WERI-Rb-1 (cell line): Measurements from ENCODE around the gene PLAC9.

Experiments
- DNase-seq: peaks from one replicate; pipeline ENCODE4 v3.0.0-alpha.2; 2020
- H3K27ac ChIP-seq: fragments of 250-450 bp; sonication (Bioruptor Pico); 2 replicates; pipeline ENCODE4 v1.5.1; 2020; ENCODE audit warnings: mild to moderate bottlenecking, moderate library complexity
- H3K27me3 ChIP-seq: fragments of 250-450 bp; sonication (Bioruptor Pico); 2 replicates; pipeline ENCODE4 v1.5.1; 2021; ENCODE audit warnings: mild to moderate bottlenecking, low read depth, moderate library complexity; ENCODE audit not compliant: insufficient read depth, severe bottlenecking
- H3K36me3 ChIP-seq: fragments of 250-450 bp; sonication (Bioruptor Pico); 2 replicates; pipeline ENCODE4 v1.5.1; 2020; ENCODE audit warnings: mild to moderate bottlenecking, moderate library complexity
- H3K4me3 ChIP-seq: 2 replicates; pipeline ENCODE4 v1.5.1; 2011; ENCODE audit warnings: low read depth, mild to moderate bottlenecking, control low read depth, low read length
- H3K9me3 ChIP-seq: fragments of 250-450 bp; sonication (Bioruptor Pico); 2 replicates; pipeline ENCODE4 v1.5.1; 2021; ENCODE audit warnings: mild to moderate bottlenecking, moderate library complexity; ENCODE audit not compliant: severe bottlenecking
- CTCF ChIP-seq: IDR thresholded peaks from 2 replicates; pipeline ENCODE4 v1.5.1; 2011; ENCODE audit warnings: low read depth, mild to moderate bottlenecking, control low read depth, inconsistent platforms, low read length

Gene PLAC9

GRCh38 chr10:80168679-80169380 is 36.3 kb downstream of the PLAC9 start:
- H3K27me3 ChIP-seq, result no peaks in the 10 kb centered on the region
- H3K9me3 ChIP-seq, result no peaks in the 10 kb centered on the region
- no peak overlapping the region for H3K4me3 ChIP-seq
- TF ChIP-seq CTCF, result no peak
- peaks cover 10% of the 10 kb centered on the region for H3K36me3 ChIP-seq
- DNase-seq, result no peak
- no peak overlapping the region for H3K27ac ChIP-seq

GRCh38 chr10:80170026-80170425 is 37.5 kb downstream of the PLAC9 start:
- DNase-seq, result no peak
- Histone ChIP-seq H3K36me3 (peaks cover 6% of the 10 kb centered on the region), H3K27me3 (no peaks in the 10 kb centered on the region), H3K27ac (no peak overlapping the region), H3K4me3 (no peak overlapping the region), H3K9me3 (no peaks in the 10 kb centered on the region)
- no peak for TF ChIP-seq CTCF

GRCh38 chr10:80170641-80171040 is 38.1 kb downstream of the PLAC9 start:
- DNase-seq, result no peak
- TF ChIP-seq CTCF, result no peak
- Histone ChIP-seq H3K27me3 (no peaks in the 10 kb centered on the region), H3K27ac (no peak overlapping the region), H3K4me3 (no peak overlapping the region), H3K9me3 (no peaks in the 10 kb centered on the region), H3K36me3 (peaks cover 5% of the 10 kb centered on the region)

GRCh38 chr10:80171248-80171660 is 38.7 kb downstream of the PLAC9 start:
- Histone ChIP-seq H3K36me3 (peaks cover 5% of the 10 kb centered on the region; the same call in 1 of the 2 replicates), H3K27ac (no peak overlapping the region)
- no peak for TF ChIP-seq CTCF

GRCh38 chr10:80172896-80173295 is 40.4 kb downstream of the PLAC9 start:
- no peak for TF ChIP-seq CTCF
- H3K36me3 ChIP-seq, result peaks cover 3% of the 10 kb centered on the region; the same call in 1 of the 2 replicates
- H3K9me3 ChIP-seq, result no peaks in the 10 kb centered on the region
- no peak for DNase-seq
- H3K4me3 ChIP-seq, result no peak overlapping the region
- no peaks in the 10 kb centered on the region for H3K27me3 ChIP-seq
- H3K27ac ChIP-seq, result no peak overlapping the region

More at GRCh38 chr10:80171248-80171660, 38.7 kb downstream of the PLAC9 start:
- DNase-seq, result no peak
- Histone ChIP-seq H3K9me3 (no peaks in the 10 kb centered on the region), H3K27me3 (no peaks in the 10 kb centered on the region), H3K4me3 (no peak overlapping the region)

- DNase-seq, result no peak
- no peak for TF ChIP-seq CTCF
- Histone ChIP-seq H3K27ac (no peak overlapping the region), H3K9me3 (no peaks in the 10 kb centered on the region), H3K36me3 (peaks cover 3% of the 10 kb centered on the region; the same call in 1 of the 2 replicates), H3K4me3 (no peak overlapping the region), H3K27me3 (no peaks in the 10 kb centered on the region)
These were observed 40.9 kb downstream of the PLAC9 start for GRCh38 chr10:80173466-80173865.
